ENCODE measurements around the gene MMP20.

- TF ChIP-seq CTCF (IDR thresholded peaks at IDR 0.05) = no peak
- no peak for TF ChIP-seq POLR2A (IDR thresholded peaks at IDR 0.05)
Measured at GRCh38 chr11:102615077-102615893, 9.8 kb downstream of the MMP20 start.
